CD4-positive, alpha-beta T cell treated with Interleukin-6 for 4 hours (primary cell): ENCODE results near the gene PFAS.

Experiments
- DNase-seq: peaks from one replicate; pipeline ENCODE4 v3.0.0-alpha.2; 2020; ENCODE audit warnings: mixed read lengths

PFAS gene

GRCh38 chr17:8273884-8274444 lies 24.9 kb downstream of the PFAS start:
- no peak for DNase-seq

DNA sequence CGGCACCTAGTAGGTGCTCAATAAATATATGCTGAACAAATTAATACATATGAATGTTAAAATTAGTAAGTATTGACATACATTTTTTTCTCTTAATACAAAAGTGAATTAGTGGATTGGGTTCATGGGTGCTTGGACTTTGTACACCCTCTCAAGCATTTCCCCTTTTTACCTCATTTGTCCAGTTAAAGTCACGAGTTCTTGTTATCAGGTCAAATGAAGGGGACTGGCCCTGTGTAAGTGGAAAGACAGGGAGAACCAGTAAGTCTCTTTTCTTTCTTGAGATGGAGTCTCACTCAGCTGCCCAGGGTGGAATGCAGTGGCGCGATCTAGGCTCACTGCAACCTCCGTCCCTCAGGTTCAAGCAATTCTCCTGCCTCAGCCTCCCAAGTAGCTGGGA lies 25.7 kb downstream of the PFAS start:
- DNase-seq, result no peak

GRCh38 chr17:8275421-8276290 lies 26.6 kb downstream of the PFAS start:
- DNase-seq, result no peak

DNA sequence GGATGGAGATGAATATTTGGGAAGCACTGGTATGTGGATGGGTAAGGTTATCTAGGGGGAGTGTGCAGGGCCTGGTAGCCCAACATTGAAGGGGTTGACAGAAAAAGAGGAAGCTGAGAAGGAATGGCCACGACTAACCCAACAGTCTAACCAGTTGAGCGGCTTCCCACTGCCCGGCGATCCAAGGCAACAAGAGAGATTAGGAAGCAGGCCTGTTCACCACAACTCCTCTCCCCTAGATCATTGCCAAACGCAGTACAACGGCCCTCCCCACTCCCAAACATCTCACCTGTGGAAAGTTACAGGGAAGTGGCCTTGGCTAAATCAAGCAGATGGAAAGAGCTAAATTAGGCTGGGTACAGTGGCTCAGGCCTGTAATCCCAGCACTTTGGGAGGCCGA lies 28.2 kb downstream of the PFAS start:
- no peak for DNase-seq

DNA sequence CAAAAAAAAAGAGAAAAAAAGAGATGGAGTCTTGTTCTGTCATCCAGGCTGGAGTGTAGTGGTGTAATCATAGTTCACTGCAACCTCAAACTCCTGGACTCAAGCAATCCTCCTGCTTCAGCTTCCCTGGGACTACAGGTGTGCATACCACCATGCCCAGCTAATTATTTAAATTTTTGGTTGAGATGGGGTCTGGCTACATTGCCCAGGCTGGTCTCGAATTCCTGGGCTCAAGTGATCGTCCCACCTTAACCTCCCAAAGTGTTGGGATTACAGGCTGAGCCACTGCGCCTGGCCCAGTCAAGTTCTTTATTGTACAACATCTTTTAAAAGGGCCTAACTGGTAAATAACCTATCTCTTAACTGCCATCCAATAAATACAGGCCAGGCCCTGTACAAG lies 33.3 kb downstream of the PFAS start:
- no peak for DNase-seq

DNA sequence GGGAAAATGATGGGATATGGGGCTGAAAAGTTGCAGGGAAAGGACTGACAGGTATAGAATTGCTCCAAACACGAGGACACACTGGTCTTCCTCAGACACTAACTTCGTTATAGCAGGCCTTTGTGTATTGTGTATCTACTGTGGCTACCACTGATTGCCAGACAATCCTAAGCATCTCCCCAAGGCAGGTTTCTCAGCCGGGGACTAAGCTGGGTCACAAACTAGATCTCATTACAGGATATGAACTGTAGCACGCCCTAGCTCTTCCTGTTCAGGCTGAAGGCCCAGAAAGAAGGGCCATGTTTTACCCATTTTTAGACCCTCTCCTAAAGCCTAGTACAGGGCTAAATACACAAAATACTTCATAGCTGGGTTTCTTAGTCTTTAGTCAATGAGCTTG lies 34.3 kb downstream of the PFAS start:
- no peak for DNase-seq

DNA sequence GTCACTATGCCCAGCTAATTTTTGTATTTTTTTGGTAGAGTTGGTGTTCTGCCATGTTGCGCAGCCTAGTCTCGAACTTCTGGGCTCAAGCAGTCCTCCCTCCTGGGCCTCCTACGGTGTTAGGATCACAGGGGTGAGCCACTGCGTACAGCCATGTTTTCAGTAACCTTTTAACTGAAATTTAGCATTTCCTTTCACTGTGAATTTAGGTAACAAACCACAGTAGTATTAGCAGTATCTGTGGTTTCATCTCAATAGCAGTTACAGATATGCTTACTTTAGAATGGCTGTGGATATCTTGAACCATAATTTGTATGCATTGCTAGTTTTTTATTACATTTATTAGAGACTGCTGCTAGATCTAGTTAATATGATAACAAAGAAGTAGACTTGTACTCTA lies 35.0 kb downstream of the PFAS start:
- no peak for DNase-seq

DNA sequence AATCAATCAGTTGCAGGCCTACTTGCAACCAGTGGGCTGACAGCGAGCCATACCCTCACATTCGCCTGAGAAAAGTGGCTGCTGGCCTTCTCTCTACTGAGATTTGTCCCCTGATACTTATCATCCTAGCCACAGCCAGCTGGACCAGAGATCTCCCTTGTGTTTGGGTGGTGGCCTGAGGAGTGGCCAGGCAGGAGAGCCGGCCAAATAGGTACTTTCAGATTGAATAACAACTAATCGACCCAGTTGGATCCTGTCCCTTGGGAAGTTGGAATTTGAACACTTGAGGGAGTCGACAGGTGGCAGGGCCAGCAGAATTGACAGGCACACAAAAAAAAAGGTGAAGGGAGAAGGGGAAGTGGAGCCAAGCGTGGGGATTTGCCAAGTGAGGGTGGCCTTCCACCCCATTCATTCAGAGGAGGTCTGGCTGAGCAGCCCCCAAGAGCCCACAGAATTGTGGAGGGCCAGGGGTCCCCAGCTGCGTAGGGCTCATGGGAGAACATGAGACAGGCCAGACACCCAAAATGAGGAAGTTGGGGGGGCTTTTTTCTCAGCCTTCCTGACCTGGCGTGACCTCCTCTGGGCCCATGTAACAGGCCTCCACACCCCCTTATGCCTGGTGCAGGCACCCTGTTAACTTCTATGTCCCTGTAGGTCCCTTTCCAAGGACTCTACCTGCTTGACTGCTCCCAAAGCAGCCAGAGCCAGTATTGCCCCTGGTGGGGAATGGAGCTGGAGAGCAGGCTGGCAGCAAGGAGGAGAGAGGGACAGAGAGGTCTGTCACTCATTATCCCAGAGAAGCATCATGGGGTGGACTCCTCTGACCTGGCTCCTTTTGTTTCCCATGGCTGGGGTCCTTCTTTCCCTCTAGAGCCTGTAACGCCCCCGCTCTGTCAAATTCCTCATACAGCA lies 36.4 kb downstream of the PFAS start:
- no peak for DNase-seq

GRCh38 chr17:8287651-8288335 lies 38.7 kb downstream of the PFAS start:
- no peak for DNase-seq

DNA sequence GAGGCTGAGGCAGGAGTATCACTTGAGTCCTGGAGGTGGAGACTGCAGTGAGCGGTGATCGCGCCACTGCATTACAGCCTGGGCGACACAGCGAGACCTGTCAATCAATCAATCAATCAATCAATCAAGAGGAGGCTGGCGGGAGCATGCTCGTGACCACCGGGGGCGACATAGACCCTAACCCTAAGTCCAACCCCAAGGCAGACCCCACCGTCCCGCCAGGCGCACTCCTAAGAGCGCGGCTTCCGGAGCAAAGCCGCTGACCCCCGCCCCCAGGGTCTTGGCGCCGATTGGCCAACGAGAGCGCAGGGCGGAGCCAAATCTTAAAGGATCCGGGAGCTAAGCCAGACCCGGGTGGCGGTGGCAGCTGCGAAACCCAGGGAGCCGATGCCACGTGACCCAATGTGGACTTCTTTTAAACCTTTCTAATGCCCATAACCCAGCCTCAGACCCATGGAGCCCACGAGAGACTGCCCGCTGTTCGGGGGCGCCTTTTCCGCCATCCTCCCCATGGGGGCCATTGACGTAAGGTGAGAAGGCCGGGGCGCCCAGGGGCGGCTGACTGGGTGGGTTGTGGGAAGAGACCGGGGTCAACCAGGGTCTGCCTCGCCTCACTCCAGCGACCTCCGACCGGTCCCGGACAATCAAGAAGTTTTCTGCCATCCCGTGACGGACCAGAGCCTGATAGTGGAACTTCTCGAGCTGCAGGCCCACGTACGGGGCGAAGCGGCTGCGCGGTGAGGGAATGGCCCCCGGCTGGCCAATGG lies 39.4 kb downstream of the PFAS start, which contains the start of gene RANGRF:
Gene RANGRF, plus strand, starts transcription at position 335 of the 767 bp plus-strand sequence. Its CDS starts 119 bp downstream, at position 454.
- DNase-seq, result peak; percentile 86

DNA sequence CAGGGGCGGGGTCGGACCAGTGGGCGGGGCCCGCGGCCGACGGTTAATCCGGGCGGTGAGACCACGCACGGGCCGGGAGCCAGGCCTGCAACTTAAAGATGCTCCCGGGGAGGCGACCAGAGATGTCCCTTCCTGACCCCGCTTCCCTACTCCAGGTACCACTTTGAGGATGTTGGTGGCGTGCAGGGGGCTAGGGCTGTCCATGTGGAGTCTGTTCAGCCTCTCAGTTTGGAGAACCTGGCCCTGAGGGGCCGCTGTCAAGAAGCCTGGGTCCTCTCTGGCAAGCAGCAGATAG lies 40.0 kb downstream of the PFAS start:
- no peak for DNase-seq

GRCh38 chr17:8290043-8290442 lies 41.0 kb downstream of the PFAS start:
- no peak for DNase-seq

DNA sequence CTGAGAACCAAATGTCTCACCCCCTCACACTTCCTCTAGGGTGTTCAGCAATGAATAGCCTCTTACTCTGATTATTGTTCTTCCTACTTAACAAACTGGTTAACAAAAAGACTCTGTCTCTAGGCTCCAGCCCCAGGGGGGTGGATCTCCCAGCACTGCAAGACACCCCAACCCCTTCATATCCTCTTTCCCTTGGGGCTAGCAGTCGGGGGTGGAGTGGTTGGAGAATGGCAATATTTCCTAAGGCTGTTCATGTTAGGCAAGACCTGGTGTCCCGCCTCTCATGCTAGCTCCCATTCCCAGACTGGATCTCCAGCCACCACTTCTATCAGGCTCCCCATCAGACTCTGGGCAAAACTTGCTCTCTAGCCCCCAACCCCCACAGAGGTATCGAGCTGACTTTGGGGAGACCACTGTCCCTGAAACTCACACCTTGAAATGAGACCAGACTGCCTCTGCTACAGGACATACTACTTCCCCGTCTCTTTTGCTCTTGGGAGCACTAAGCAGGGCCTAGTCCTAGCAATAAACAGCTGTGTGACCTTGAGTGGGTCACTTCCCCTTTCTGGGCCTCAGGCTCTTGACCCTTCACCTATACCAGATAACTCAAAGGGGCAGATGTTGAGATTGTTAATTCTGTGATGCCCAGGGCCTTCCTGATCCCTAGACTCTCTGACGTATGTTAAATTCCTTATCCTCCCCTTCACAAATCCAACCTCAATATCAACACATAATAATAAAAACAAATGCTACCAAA lies 43.7 kb downstream of the PFAS start:
- no peak for DNase-seq

GRCh38 chr17:8294361-8294760 lies 45.3 kb downstream of the PFAS start:
- DNase-seq, result no peak

- no peak for DNase-seq
These were observed 45.8 kb downstream of the PFAS start for GRCh38 chr17:8294814-8295316.

DNA sequence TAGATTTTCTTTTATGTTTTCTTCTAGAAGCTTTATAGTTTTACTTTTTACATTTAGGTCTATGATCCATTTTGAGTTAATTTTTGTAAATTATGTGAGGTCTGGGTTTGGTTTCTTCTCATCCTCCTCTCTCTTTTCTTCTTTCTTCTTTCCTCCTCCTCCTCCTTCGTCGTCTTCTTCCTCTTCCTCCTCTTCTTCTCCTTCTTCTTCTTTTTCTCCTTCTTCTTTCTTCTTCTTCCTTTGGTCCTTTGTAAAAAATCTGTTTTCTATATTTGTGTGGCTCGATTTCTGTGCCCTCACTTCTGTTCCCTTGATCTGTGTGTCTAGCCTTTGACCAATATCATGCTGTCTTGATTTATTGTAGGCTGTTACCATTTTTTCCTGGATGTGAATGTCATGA lies 51.1 kb downstream of the PFAS start:
- DNase-seq, result no peak

DNA sequence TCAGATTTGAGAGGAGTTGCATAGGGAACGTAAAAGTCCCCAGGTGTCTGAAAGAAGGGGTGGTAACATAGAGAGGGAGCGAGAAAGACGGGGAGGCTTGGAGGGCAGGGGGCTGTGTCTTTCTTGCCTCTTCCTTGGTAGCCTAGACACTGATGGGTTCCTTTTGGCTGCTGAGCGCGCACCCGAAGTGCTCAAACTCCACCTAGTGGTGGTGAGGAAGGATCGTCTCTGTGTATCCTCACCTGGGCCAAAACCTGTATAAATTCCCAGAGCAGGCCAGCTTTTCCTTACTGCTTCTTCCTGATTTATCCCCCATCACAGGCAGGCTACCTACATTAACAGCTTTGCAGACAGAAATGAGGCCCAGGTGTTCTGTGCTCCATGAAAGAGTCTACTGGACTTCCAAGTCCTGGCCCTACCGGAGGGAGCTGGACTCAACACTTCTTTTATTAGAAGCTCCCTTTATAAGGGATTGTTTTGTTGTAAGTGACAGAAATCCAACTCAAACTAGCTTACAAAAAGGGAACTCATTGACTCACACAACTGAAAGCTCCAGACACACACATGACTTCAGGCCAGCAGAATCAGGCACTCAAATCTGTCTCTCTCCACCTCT lies 51.6 kb downstream of the PFAS start:
- DNase-seq, result peak; percentile 72

DNA sequence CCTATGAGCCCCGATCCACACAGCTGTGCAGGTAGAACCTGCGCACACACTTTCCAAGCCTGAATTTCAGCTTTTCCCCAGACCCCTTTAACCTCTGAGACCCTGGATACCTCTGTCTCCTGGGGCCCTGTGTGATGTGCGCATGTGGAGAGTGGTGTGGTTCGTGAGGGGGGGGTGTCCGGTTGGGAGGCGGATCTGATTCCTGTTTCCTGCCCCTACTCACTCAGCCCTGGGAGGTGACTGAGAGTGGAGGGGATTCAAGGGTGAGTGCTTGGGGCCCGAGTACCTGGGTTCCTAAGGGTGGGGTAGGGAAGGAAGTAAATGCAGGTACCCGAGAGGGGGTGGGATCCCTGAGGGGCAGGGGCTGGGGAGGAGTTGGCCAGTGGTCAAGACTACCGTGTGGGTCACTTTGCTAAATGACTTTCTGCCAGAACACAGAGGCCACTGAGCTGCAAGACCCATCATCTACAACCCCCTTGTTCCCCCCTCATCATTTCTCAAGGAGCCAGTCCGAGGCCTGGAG lies 61.6 kb downstream of the PFAS start:
- no peak for DNase-seq

DNA sequence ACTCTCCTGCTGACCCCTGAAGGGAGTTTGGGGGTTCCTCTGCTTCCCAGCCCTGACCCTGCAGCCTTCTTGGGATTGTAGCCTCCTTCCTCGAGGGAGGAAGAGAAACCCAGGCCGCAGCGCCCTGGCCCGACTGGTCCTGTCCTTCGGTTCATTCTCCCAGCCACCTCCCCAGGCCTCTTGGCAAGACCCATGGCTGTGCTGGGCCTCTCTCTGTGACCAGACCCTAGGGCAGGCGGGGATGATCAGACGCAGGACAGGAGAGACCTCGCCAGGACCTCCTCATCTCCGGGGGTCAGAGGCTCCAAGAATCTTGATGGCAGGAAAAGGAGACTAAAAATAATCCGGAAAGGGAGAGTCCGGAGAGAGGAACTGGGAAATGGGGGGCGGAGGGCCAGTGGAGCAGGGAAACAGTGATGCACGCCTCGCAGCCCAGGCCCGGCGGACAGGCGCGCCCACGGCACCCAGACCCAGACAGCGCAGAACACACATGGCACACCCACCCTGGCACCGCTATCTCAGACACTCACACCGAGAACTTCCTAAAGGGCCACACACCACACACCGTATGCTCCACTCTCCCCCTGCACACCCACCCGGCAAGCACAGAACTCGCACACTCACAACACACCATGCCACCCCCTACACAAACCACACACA lies 62.2 kb downstream of the PFAS start:
- DNase-seq, result no peak

DNA sequence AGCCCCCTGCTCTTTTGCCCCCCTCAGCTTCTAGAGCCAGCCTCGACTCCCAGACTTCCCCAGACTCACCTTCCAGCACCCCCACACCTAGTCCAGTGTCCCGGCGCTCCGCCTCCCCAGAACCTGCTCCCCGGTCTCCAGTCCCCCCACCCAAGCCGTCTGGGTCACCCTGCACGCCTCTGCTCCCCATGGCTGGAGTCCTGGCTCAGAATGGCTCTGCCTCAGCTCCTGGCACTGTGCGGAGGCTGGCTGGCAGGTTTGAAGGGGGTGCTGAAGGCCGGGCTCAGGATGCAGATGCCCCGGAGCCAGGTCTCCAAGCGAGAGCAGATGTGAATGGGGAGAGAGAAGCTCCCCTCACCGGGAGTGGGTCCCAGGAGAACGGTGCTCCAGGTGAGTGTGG lies 63.2 kb downstream of the PFAS start:
- DNase-seq, result no peak
